Measurements from ENCODE around the gene USP32. TPM values are rescaled to one million over a fixed set of nuclear protein-coding genes. Genes with fewer than 3 reads are reported as not detected.
"Not testable (repeated sequence)": the region's sequence is repeated elsewhere in the genome, so short reads cannot be mapped to it uniquely, and the experiment has no call there.

Gene USP32
- polyA plus RNA-seq, 1 donor (not counting 4 experiments of a cell fraction or from before 2014, with no cell fraction given) = 37.6 TPM

DNA sequence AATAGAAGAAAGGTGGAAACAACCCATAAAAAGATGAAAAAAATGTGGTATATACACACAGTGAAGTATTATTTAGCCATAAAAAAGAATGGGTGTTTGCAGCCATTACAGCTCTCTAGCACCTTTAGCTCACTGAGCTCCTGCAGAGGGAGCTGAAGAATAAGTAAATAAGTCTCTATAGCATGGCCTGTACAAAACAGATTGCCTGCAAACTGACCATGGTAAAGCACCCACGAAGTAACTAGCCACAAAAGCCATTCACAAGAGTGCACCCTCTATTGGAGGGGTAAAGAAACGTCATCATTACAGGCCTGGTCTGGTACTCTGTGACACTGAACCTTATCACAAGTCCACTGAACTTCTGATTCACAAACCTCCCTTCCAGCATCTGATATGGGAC is 76.3 kb downstream of the USP32 start:
- TF ChIP-seq, protein P1, sequence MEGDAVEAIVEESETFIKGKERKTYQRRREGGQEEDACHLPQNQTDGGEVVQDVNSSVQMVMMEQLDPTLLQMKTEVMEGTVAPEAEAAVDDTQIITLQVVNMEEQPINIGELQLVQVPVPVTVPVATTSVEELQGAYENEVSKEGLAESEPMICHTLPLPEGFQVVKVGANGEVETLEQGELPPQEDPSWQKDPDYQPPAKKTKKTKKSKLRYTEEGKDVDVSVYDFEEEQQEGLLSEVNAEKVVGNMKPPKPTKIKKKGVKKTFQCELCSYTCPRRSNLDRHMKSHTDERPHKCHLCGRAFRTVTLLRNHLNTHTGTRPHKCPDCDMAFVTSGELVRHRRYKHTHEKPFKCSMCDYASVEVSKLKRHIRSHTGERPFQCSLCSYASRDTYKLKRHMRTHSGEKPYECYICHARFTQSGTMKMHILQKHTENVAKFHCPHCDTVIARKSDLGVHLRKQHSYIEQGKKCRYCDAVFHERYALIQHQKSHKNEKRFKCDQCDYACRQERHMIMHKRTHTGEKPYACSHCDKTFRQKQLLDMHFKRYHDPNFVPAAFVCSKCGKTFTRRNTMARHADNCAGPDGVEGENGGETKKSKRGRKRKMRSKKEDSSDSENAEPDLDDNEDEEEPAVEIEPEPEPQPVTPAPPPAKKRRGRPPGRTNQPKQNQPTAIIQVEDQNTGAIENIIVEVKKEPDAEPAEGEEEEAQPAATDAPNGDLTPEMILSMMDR (optimal IDR thresholded peaks at IDR 0.05 in 1 of 3, IDR thresholded peaks at IDR 0.05 in 1 of 3, conservative IDR thresholded peaks at IDR 0.05 in 1 of 3; ENCODE audit: extremely low read depth in 1 of 3, insufficient read depth in 2 of 3, low read length in 3 of 3) = peak in 1 of 3 experiments; percentile 10
- no peak for TF ChIP-seq EZH2 (IDR thresholded peaks at IDR 0.05; ENCODE audit: low read length)
- Histone ChIP-seq H3K9me1 (ENCODE audit: control insufficient read depth, extremely low read depth, insufficient read depth, low read length) (no peaks in the 10 kb centered on the region), H3K27ac (ENCODE audit: control insufficient read depth, insufficient read depth, low read length) (no peak overlapping the region), H3K4me1 (ENCODE audit: control insufficient read depth, extremely low read depth, insufficient read depth, low read length) (no peaks in the 10 kb centered on the region), H3K4me2 (ENCODE audit: control insufficient read depth, extremely low read depth, insufficient read depth, low read depth, low read length) (no peak overlapping the region), H4K20me1 (ENCODE audit: control insufficient read depth, extremely low read depth, insufficient read depth, low read length) (no peaks in the 10 kb centered on the region), H3K4me3 (ENCODE audit: control insufficient read depth in 2 of 3, extremely low read depth in 1 of 3, insufficient read depth in 2 of 3, low read depth in 1 of 3, low read length in 3 of 3) (no peak overlapping the region), H3K9me3 (ENCODE audit: control insufficient read depth, low read depth, low read length) (no peaks in the 10 kb centered on the region), H3K79me2 (ENCODE audit: control insufficient read depth, insufficient read depth, low read length) (peaks cover 52% of the 10 kb centered on the region), H2AFZ (ENCODE audit: control insufficient read depth, low read length) (no peak overlapping the region), H3K36me3 (ENCODE audit: control insufficient read depth in 2 of 2, extremely low read depth in 1 of 2, insufficient read depth in 2 of 2, low read length in 2 of 2) (no peaks in the 10 kb centered on the region), H3K27me3 (ENCODE audit: control insufficient read depth, extremely low read depth, insufficient read depth, low read length) (no peaks in the 10 kb centered on the region), H3K9ac (ENCODE audit: control insufficient read depth, extremely low read depth, insufficient read depth, low read length) (no peak overlapping the region)
- DNase-seq (ENCODE audit: low read depth, low spot score) = no peak
- dilution Hi-C loops (cut with MboI; ENCODE audit: extremely low pct_ligation_motif_present, low sequenced_read_pairs) = no loop called here
- FAIRE-seq = no peak

DNA sequence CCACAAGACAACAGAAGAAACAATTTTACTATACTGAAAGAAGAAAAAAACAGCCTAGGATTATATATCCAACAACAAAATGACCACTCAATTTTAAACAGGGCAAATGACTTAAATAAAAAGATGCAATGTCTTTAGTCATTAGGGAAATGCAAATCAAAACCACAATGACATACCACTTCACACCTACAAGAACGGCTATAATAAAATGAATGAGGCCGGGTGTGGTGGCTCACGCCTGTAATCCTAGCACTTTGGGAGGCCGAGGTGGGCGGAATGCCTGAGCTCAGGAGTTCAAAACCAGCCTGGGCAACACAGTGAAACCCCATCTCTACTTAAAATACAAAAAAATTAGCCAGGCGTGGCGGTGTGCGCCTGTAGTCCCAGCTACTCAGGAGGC is 77.0 kb downstream of the USP32 start:
- DNase-seq (ENCODE audit: low read depth, low spot score); H3K36me3 ChIP-seq (ENCODE audit: control insufficient read depth in 2 of 2, extremely low read depth in 1 of 2, insufficient read depth in 2 of 2, low read length in 2 of 2); H4K20me1 ChIP-seq (ENCODE audit: control insufficient read depth, extremely low read depth, insufficient read depth, low read length); H3K9ac ChIP-seq (ENCODE audit: control insufficient read depth, extremely low read depth, insufficient read depth, low read length); H3K4me2 ChIP-seq (ENCODE audit: control insufficient read depth, extremely low read depth, insufficient read depth, low read depth, low read length); H3K9me1 ChIP-seq (ENCODE audit: control insufficient read depth, extremely low read depth, insufficient read depth, low read length); H3K9me3 ChIP-seq (ENCODE audit: control insufficient read depth, low read depth, low read length); H3K27me3 ChIP-seq (ENCODE audit: control insufficient read depth, extremely low read depth, insufficient read depth, low read length); FAIRE-seq; H3K4me1 ChIP-seq (ENCODE audit: control insufficient read depth, extremely low read depth, insufficient read depth, low read length); H3K4me3 ChIP-seq (ENCODE audit: control insufficient read depth in 2 of 3, extremely low read depth in 1 of 3, insufficient read depth in 2 of 3, low read depth in 1 of 3, low read length in 3 of 3); dilution Hi-C loops (cut with MboI; ENCODE audit: extremely low pct_ligation_motif_present, low sequenced_read_pairs); H3K27ac ChIP-seq (ENCODE audit: control insufficient read depth, insufficient read depth, low read length); H2AFZ ChIP-seq (ENCODE audit: control insufficient read depth, low read length): not testable (repeated sequence)
- H3K79me2 ChIP-seq (ENCODE audit: control insufficient read depth, insufficient read depth, low read length) = peaks cover 49% of the 10 kb centered on the region

GRCh38 chr17:60314423-60314822 is 77.5 kb downstream of the USP32 start:
- dilution Hi-C loops (cut with MboI; ENCODE audit: extremely low pct_ligation_motif_present, low sequenced_read_pairs) = no loop called here
- no peaks in the 10 kb centered on the region for H3K9me3 ChIP-seq (ENCODE audit: control insufficient read depth, low read depth, low read length)
- H3K9ac ChIP-seq (ENCODE audit: control insufficient read depth, extremely low read depth, insufficient read depth, low read length) = no peak overlapping the region
- H3K27me3 ChIP-seq (ENCODE audit: control insufficient read depth, extremely low read depth, insufficient read depth, low read length) = no peaks in the 10 kb centered on the region
- no peaks in the 10 kb centered on the region for H3K4me1 ChIP-seq (ENCODE audit: control insufficient read depth, extremely low read depth, insufficient read depth, low read length)
- H3K4me2 ChIP-seq (ENCODE audit: control insufficient read depth, extremely low read depth, insufficient read depth, low read depth, low read length) = no peak overlapping the region
- FAIRE-seq (no peak), DNase-seq (ENCODE audit: low read depth, low spot score) (no peak)
- no peak overlapping the region for H3K27ac ChIP-seq (ENCODE audit: control insufficient read depth, insufficient read depth, low read length)
- H3K9me1 ChIP-seq (ENCODE audit: control insufficient read depth, extremely low read depth, insufficient read depth, low read length) = no peaks in the 10 kb centered on the region
- no peak overlapping the region for H3K4me3 ChIP-seq (ENCODE audit: control insufficient read depth in 2 of 3, extremely low read depth in 1 of 3, insufficient read depth in 2 of 3, low read depth in 1 of 3, low read length in 3 of 3)
- no peaks in the 10 kb centered on the region for H4K20me1 ChIP-seq (ENCODE audit: control insufficient read depth, extremely low read depth, insufficient read depth, low read length)
- H2AFZ ChIP-seq (ENCODE audit: control insufficient read depth, low read length) = no peak overlapping the region
- H3K36me3 ChIP-seq (ENCODE audit: control insufficient read depth in 2 of 2, extremely low read depth in 1 of 2, insufficient read depth in 2 of 2, low read length in 2 of 2) = no peaks in the 10 kb centered on the region
- no peak for TF ChIP-seq EZH2 (IDR thresholded peaks at IDR 0.05; ENCODE audit: low read length)
- TF ChIP-seq, protein P1 (optimal IDR thresholded peaks at IDR 0.05 in 1 of 3, IDR thresholded peaks at IDR 0.05 in 1 of 3, conservative IDR thresholded peaks at IDR 0.05 in 1 of 3; ENCODE audit: extremely low read depth in 1 of 3, insufficient read depth in 2 of 3, low read length in 3 of 3) = no peak
- peaks cover 47% of the 10 kb centered on the region for H3K79me2 ChIP-seq (ENCODE audit: control insufficient read depth, insufficient read depth, low read length)
